Ishikawa (cell line): ENCODE results near the gene EBNA1BP2.
"Not testable (repeated sequence)": the region's sequence is repeated elsewhere in the genome, so short reads cannot be mapped to it uniquely, and the experiment has no call there.

Experiments
- CREB1 ChIP-seq: IDR thresholded peaks from 2 replicates; pipeline ENCODE4 v1.6.1; 2012; ENCODE audit warnings: low read depth
- EGR1 ChIP-seq: IDR thresholded peaks from 2 replicates; pipeline ENCODE4 v1.6.1; 2012
- FOXM1 ChIP-seq: IDR thresholded peaks from 2 replicates; pipeline ENCODE4 v1.6.1; 2012; ENCODE audit warnings: low read depth, borderline replicate concordance
- NFIC ChIP-seq: IDR thresholded peaks from 2 replicates; pipeline ENCODE4 v1.6.1; 2012
- RAD21 ChIP-seq: IDR thresholded peaks from 2 replicates; pipeline ENCODE4 v1.6.1; 2012; ENCODE audit warnings: low read depth
- TAF1 ChIP-seq: IDR thresholded peaks from 2 replicates; pipeline ENCODE4 v1.6.1; 2012; ENCODE audit warnings: low read depth, mild to moderate bottlenecking
- TCF12 ChIP-seq: IDR thresholded peaks from 2 replicates; pipeline ENCODE4 v1.6.1; 2012; ENCODE audit warnings: low read depth
- YY1 ChIP-seq: IDR thresholded peaks from 2 replicates; pipeline ENCODE4 v1.6.1; 2012; ENCODE audit warnings: low read depth
- TF ChIP-seq, protein P1 (sequence below): IDR thresholded peaks from 2 replicates; pipeline ENCODE4 v1.6.1; 2012; ENCODE audit warnings: low read depth, mild to moderate bottlenecking
- TF ChIP-seq, protein P2 (sequence below): IDR thresholded peaks from 2 replicates; pipeline ENCODE4 v1.6.1; 2012

- not testable (repeated sequence) for TF ChIP-seq EGR1, TCF12, NFIC, RAD21, TAF1, CREB1, FOXM1
- TF ChIP-seq, protein P1, sequence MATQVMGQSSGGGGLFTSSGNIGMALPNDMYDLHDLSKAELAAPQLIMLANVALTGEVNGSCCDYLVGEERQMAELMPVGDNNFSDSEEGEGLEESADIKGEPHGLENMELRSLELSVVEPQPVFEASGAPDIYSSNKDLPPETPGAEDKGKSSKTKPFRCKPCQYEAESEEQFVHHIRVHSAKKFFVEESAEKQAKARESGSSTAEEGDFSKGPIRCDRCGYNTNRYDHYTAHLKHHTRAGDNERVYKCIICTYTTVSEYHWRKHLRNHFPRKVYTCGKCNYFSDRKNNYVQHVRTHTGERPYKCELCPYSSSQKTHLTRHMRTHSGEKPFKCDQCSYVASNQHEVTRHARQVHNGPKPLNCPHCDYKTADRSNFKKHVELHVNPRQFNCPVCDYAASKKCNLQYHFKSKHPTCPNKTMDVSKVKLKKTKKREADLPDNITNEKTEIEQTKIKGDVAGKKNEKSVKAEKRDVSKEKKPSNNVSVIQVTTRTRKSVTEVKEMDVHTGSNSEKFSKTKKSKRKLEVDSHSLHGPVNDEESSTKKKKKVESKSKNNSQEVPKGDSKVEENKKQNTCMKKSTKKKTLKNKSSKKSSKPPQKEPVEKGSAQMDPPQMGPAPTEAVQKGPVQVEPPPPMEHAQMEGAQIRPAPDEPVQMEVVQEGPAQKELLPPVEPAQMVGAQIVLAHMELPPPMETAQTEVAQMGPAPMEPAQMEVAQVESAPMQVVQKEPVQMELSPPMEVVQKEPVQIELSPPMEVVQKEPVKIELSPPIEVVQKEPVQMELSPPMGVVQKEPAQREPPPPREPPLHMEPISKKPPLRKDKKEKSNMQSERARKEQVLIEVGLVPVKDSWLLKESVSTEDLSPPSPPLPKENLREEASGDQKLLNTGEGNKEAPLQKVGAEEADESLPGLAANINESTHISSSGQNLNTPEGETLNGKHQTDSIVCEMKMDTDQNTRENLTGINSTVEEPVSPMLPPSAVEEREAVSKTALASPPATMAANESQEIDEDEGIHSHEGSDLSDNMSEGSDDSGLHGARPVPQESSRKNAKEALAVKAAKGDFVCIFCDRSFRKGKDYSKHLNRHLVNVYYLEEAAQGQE: not testable (repeated sequence)
- TF ChIP-seq, protein P2, sequence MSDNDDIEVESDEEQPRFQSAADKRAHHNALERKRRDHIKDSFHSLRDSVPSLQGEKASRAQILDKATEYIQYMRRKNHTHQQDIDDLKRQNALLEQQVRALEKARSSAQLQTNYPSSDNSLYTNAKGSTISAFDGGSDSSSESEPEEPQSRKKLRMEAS: not testable (repeated sequence)
- peak; percentile 62; the same call in 1 of the 2 replicates for TF ChIP-seq YY1
Observed at GRCh38 chr1:43119928-43120586, 52.0 kb downstream of the EBNA1BP2 start.
